Astrocyte (in vitro differentiated cells and primary cell): ENCODE measurements around the gene KLHL28. TPM values are rescaled to one million over a fixed set of nuclear protein-coding genes. Genes with fewer than 3 reads are reported as not detected.

Experiments used
- DNase-seq: peaks from one replicate; pipeline ENCODE4 v3.0.0-alpha.2; 2010; ENCODE audit warnings: low read depth
- FAIRE-seq: peaks from 2 replicates; lab custom pipeline; 2011; peaks lifted over from hg19 to GRCh38; lab: Jason Lieb, UNC
- H2AFZ ChIP-seq: 2 replicates; pipeline ENCODE4 v1.6.0; 2012; ENCODE audit warnings: low read depth, low read length, inconsistent platforms
- H3K27ac ChIP-seq: 2 replicates; pipeline ENCODE4 v1.5.1; 2011; ENCODE audit warnings: low read depth, low read length, inconsistent platforms
- H3K27me3 ChIP-seq: 2 replicates; pipeline ENCODE4 v1.6.0; 2011; ENCODE audit warnings: low read length, inconsistent platforms; ENCODE audit not compliant: insufficient read depth
- H3K36me3 ChIP-seq: 2 replicates; pipeline ENCODE4 v1.5.1; 2011; ENCODE audit warnings: low read length, inconsistent platforms; ENCODE audit not compliant: insufficient read depth
- H3K4me1 ChIP-seq: 2 replicates; pipeline ENCODE4 v1.5.1; 2011; ENCODE audit warnings: low read length, inconsistent platforms; ENCODE audit not compliant: insufficient read depth
- H3K4me2 ChIP-seq: 2 replicates; pipeline ENCODE4 v1.6.0; 2012; ENCODE audit warnings: low read length, inconsistent platforms
- H3K4me3 ChIP-seq: 2 replicates; pipeline ENCODE4 v1.5.1; 2011; ENCODE audit warnings: low read depth, mild to moderate bottlenecking, low read length, inconsistent platforms; ENCODE audit not compliant: insufficient read depth
- H3K79me2 ChIP-seq: 2 replicates; pipeline ENCODE4 v1.6.0; 2012; ENCODE audit warnings: mild to moderate bottlenecking, low read length, inconsistent platforms; ENCODE audit not compliant: insufficient read depth
- H3K9ac ChIP-seq: 2 replicates; pipeline ENCODE4 v1.6.0; 2012; ENCODE audit warnings: mild to moderate bottlenecking, low read length, inconsistent platforms
- H3K9me3 ChIP-seq: 2 replicates; pipeline ENCODE4 v1.5.1; 2012; ENCODE audit warnings: low read depth, mild to moderate bottlenecking, low read length, inconsistent platforms; ENCODE audit not compliant: insufficient read depth
- H4K20me1 ChIP-seq: 2 replicates; pipeline ENCODE4 v1.6.0; 2012; ENCODE audit warnings: low read length, inconsistent platforms; ENCODE audit not compliant: insufficient read depth
- H3K27ac Mint-ChIP-seq: one replicate; pipeline ENCODE4 v1.8.0; 2021; ENCODE audit warnings: mild to moderate bottlenecking, mixed read lengths; ENCODE audit not compliant: unreplicated experiment
- H3K27me3 Mint-ChIP-seq: one replicate; pipeline ENCODE4 v1.8.0; 2021; ENCODE audit warnings: low read depth, mixed read lengths; ENCODE audit not compliant: unreplicated experiment
- H3K36me3 Mint-ChIP-seq: one replicate; pipeline ENCODE4 v1.8.0; 2021; ENCODE audit warnings: low read depth, mixed read lengths; ENCODE audit not compliant: unreplicated experiment
- H3K4me1 Mint-ChIP-seq: one replicate; pipeline ENCODE4 v1.8.0; 2021; ENCODE audit warnings: low read depth, mixed read lengths; ENCODE audit not compliant: unreplicated experiment
- H3K4me3 Mint-ChIP-seq: one replicate; pipeline ENCODE4 v1.8.0; 2021; ENCODE audit warnings: mild to moderate bottlenecking, moderate library complexity, mixed read lengths; ENCODE audit not compliant: unreplicated experiment
- H3K9me3 Mint-ChIP-seq: one replicate; pipeline ENCODE4 v1.8.0; 2021; ENCODE audit warnings: mild to moderate bottlenecking, mixed read lengths; ENCODE audit not compliant: unreplicated experiment
- EZH2 ChIP-seq: IDR thresholded peaks from 2 replicates; pipeline ENCODE4 v1.6.1; 2012; ENCODE audit warnings: mild to moderate bottlenecking, low read length, inconsistent platforms; ENCODE audit not compliant: insufficient read depth
- total RNA-seq: library from RNA; stranded (reverse); gene quantifications from 2 replicates; pipeline ENCODE4 v1.2.1, GENCODE V29; 2021
- TF ChIP-seq, protein P1 (sequence below): IDR thresholded peaks from 2 replicates; pipeline ENCODE4 v1.5.1; 2011; ENCODE audit warnings: low read depth, mild to moderate bottlenecking, inconsistent platforms, low read length, moderate library complexity; ENCODE audit not compliant: insufficient read depth

Gene KLHL28
- total RNA-seq, 1 donor from 2014 or later: 21.2 TPM

GRCh38 chr14:44961151-44961553 is 595 bp downstream of the KLHL28 start:
- Mint-ChIP-seq H3K9me3 (no peaks in the 10 kb centered on the region), H3K36me3 (no peaks in the 10 kb centered on the region), H3K4me1 (peaks cover 6% of the 10 kb centered on the region), H3K4me3 (no peak overlapping the region), H3K27ac (no peak overlapping the region), H3K27me3 (no peaks in the 10 kb centered on the region)
- TF ChIP-seq, protein P1, sequence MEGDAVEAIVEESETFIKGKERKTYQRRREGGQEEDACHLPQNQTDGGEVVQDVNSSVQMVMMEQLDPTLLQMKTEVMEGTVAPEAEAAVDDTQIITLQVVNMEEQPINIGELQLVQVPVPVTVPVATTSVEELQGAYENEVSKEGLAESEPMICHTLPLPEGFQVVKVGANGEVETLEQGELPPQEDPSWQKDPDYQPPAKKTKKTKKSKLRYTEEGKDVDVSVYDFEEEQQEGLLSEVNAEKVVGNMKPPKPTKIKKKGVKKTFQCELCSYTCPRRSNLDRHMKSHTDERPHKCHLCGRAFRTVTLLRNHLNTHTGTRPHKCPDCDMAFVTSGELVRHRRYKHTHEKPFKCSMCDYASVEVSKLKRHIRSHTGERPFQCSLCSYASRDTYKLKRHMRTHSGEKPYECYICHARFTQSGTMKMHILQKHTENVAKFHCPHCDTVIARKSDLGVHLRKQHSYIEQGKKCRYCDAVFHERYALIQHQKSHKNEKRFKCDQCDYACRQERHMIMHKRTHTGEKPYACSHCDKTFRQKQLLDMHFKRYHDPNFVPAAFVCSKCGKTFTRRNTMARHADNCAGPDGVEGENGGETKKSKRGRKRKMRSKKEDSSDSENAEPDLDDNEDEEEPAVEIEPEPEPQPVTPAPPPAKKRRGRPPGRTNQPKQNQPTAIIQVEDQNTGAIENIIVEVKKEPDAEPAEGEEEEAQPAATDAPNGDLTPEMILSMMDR: no peak
- no peak for TF ChIP-seq EZH2
- peaks cover 96% of the 10 kb centered on the region for H3K79me2 ChIP-seq
- no peaks in the 10 kb centered on the region for H3K27me3 ChIP-seq
- H3K4me2 ChIP-seq: peak overlapping the region; percentile 98
- H3K9ac ChIP-seq: peak overlapping the region; percentile 90
- peak overlapping the region; percentile 97 for H3K4me3 ChIP-seq
- DNase-seq (peak; percentile 57), FAIRE-seq (no peak)
- H3K36me3 ChIP-seq: no peaks in the 10 kb centered on the region
- peaks cover 45% of the 10 kb centered on the region for H4K20me1 ChIP-seq
- peaks cover 29% of the 10 kb centered on the region for H3K4me1 ChIP-seq
- H2AFZ ChIP-seq: peak overlapping the region; percentile 93
- peak overlapping the region; percentile 76 for H3K27ac ChIP-seq
- H3K9me3 ChIP-seq: no peaks in the 10 kb centered on the region

- Histone ChIP-seq H3K27ac (peak overlapping the region; percentile 76), H3K4me3 (peak overlapping the region; percentile 97), H3K36me3 (no peaks in the 10 kb centered on the region), H3K27me3 (no peaks in the 10 kb centered on the region), H2AFZ (peak overlapping the region; percentile 93), H3K4me1 (peaks cover 29% of the 10 kb centered on the region), H3K9me3 (no peaks in the 10 kb centered on the region), H3K4me2 (peak overlapping the region; percentile 98), H4K20me1 (peaks cover 45% of the 10 kb centered on the region), H3K79me2 (peaks cover 96% of the 10 kb centered on the region), H3K9ac (peak overlapping the region; percentile 90)
- Mint-ChIP-seq H3K4me1 (peaks cover 6% of the 10 kb centered on the region), H3K4me3 (no peak overlapping the region), H3K9me3 (no peaks in the 10 kb centered on the region), H3K36me3 (no peaks in the 10 kb centered on the region), H3K27me3 (no peaks in the 10 kb centered on the region), H3K27ac (no peak overlapping the region)
- DNase-seq (no peak), FAIRE-seq (no peak)
- TF ChIP-seq, protein P1: no peak
- TF ChIP-seq EZH2: no peak
Measured at GRCh38 chr14:44960646-44961045, 1.1 kb downstream of the KLHL28 start.

- no peak for DNase-seq
- no peak for TF ChIP-seq EZH2
- TF ChIP-seq, protein P1: no peak
- Histone ChIP-seq H3K79me2 (peaks cover 96% of the 10 kb centered on the region), H3K27ac (peak overlapping the region; percentile 76), H3K4me2 (peak overlapping the region; percentile 98), H3K9me3 (no peaks in the 10 kb centered on the region), H3K4me1 (peaks cover 24% of the 10 kb centered on the region), H3K9ac (peak overlapping the region; percentile 90), H4K20me1 (peaks cover 49% of the 10 kb centered on the region), H3K36me3 (no peaks in the 10 kb centered on the region), H3K4me3 (peak overlapping the region; percentile 97), H2AFZ (no peak overlapping the region), H3K27me3 (no peaks in the 10 kb centered on the region)
- Mint-ChIP-seq H3K27me3 (no peaks in the 10 kb centered on the region), H3K36me3 (no peaks in the 10 kb centered on the region), H3K4me1 (peaks cover 6% of the 10 kb centered on the region), H3K27ac (peak overlapping the region; percentile 81), H3K9me3 (no peaks in the 10 kb centered on the region), H3K4me3 (no peak overlapping the region)
- FAIRE-seq: no peak
Measured at GRCh38 chr14:44960146-44960545, 1.6 kb downstream of the KLHL28 start.
